ENCODE measurements around the gene CCDC148. TPM values are rescaled to one million over a fixed set of nuclear protein-coding genes. Genes with fewer than 3 reads are reported as not detected.

The CCDC148 gene
- total and polyA plus RNA-seq, 10 of the 15 experiments (the other 5 are each of a cell fraction or from before 2014, with no cell fraction given): 0.07 to 0.30 (median 0.18) TPM; not detected in 7

DNA sequence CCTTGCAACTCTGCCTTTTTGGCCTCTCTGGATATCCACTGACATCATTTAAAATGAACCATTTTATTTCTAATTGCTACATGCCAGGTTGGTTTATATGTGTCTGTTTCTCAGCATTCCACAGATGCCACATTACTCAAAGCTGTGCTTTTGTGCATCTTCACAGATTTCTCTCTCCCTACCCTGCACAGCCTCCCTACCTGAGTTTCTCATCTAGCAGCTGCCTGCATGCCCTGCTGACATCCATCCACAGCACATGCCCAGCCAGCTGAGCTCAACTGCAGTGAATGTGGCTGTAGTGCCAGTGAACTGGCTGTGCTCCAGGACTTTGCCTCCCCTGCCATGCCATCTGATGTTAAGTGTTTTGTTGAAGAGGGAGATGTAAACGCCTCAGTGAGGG is 44.7 kb upstream of the CCDC148 start:
- DNase-seq (ENCODE audit: low read depth, low spot score) (no peak), ATAC-seq (no peak), FAIRE-seq (no peak)
- intact Hi-C loops (cut with micrococcal nuclease; ENCODE audit: unreplicated experiment) (no loop called here), in situ Hi-C loops (cut with MboI) (no loop called here)
- SMC1A ChIA-PET (ENCODE audit: uncharacterized antibody, unreplicated experiment): no interaction called here
- H4K20me1 ChIP-seq (ENCODE audit: control insufficient read depth, insufficient read depth): no peaks in the 10 kb centered on the region
- WGBS (ENCODE audit: insufficient coverage, insufficient replicate concordance, low lambda C conversion rate, missing lambda C conversion rate): 100% methylated on average over 1 of the region's 1 CpG
- BruUV-seq (replicated peaks): no TSS peak
- H3K27ac ChIP-seq (ENCODE audit: control insufficient read depth, insufficient read depth): no peak overlapping the region
- H3K27me3 ChIP-seq (replicated peaks in 1 of 2; ENCODE audit: control insufficient read depth in 2 of 2, insufficient read depth in 2 of 2, low read length in 1 of 2): no peaks in the 10 kb centered on the region
- no peaks in the 10 kb centered on the region for H3K79me2 ChIP-seq (ENCODE audit: control insufficient read depth, insufficient read depth, low read length)
- POLR2A ChIA-PET: no interaction called here
- no peaks in the 10 kb centered on the region for H3K36me3 ChIP-seq (ENCODE audit: control insufficient read depth in 2 of 2, insufficient read depth in 2 of 2, low read length in 1 of 2)
- no peaks in the 10 kb centered on the region for H3K4me1 ChIP-seq (ENCODE audit: control insufficient read depth, insufficient read depth, low read length)
- H3K9ac ChIP-seq (ENCODE audit: control insufficient read depth, insufficient read depth, low read length): no peak overlapping the region
- H3K4me2 ChIP-seq (ENCODE audit: control insufficient read depth, insufficient read depth): no peak overlapping the region
- CTCF ChIA-PET: interaction anchor here (1.1 kb wide), 1 partner anchor 11 kb away, joined by 3 read pairs; no protein-coding TSS in a partner anchor
- RAD21 ChIA-PET (ENCODE audit: unreplicated experiment): no interaction called here
- no peak for TF ChIP-seq PBX3 (IDR thresholded peaks at IDR 0.05; ENCODE audit: insufficient replicate concordance, low read depth, low read length)
- TF ChIP-seq ESRRA (IDR thresholded peaks at IDR 0.05; ENCODE audit: low read length): no peak
- TF ChIP-seq PAX5 (IDR thresholded peaks at IDR 0.05; ENCODE audit: borderline replicate concordance, low read depth, low read length): no peak
- TF ChIP-seq KAT2A (conservative IDR thresholded peaks at IDR 0.05; ENCODE audit: control insufficient read depth, low read depth, low read length): no peak
- no peak for TF ChIP-seq RFX5 (IDR thresholded peaks at IDR 0.05; ENCODE audit: low read depth, low read length)
- H2AFZ ChIP-seq (ENCODE audit: control insufficient read depth, low read depth, low read length): no peak overlapping the region
- H3K9me3 ChIP-seq (replicated peaks; ENCODE audit: control insufficient read depth, insufficient read depth, low read length): no peaks in the 10 kb centered on the region
- no peak overlapping the region for H3K4me3 ChIP-seq

DNA sequence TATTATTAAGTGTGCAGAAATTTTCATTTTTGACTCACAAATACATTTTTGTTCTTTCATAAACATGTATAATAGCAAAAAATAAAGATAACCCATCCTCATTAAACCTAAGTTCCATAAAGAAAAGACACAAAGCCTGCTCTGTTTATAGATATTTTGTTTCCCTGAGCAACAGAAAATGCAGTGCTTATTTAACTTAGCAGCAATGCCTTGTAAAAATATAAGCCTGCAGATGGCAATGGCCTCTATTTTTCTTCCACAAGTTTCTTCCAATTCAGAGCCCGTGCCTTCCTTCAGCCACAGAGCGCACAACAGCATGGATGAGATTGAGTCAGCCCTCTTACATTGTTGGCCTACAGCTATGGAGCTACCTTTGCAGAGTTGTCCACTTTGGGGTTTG is 43.8 kb upstream of the CCDC148 start:
- no peak overlapping the region for H3K9ac ChIP-seq (ENCODE audit: control insufficient read depth, insufficient read depth, low read length)
- H3K27ac ChIP-seq (ENCODE audit: control insufficient read depth, insufficient read depth): no peak overlapping the region
- H3K4me1 ChIP-seq (ENCODE audit: control insufficient read depth, insufficient read depth, low read length): no peaks in the 10 kb centered on the region
- in situ Hi-C loops (cut with MboI): no loop called here
- ChIA-PET POLR2A (no interaction called here), SMC1A (ENCODE audit: uncharacterized antibody, unreplicated experiment) (no interaction called here), RAD21 (ENCODE audit: unreplicated experiment) (no interaction called here), CTCF (interaction anchor here (1.1 kb wide), 1 partner anchor 10 kb away, joined by 3 read pairs; no protein-coding TSS in a partner anchor)
- no peaks in the 10 kb centered on the region for H4K20me1 ChIP-seq (ENCODE audit: control insufficient read depth, insufficient read depth)
- intact Hi-C loops (cut with micrococcal nuclease; ENCODE audit: unreplicated experiment): no loop called here
- no peaks in the 10 kb centered on the region for H3K79me2 ChIP-seq (ENCODE audit: control insufficient read depth, insufficient read depth, low read length)
- no peaks in the 10 kb centered on the region for H3K27me3 ChIP-seq (replicated peaks in 1 of 2; ENCODE audit: control insufficient read depth in 2 of 2, insufficient read depth in 2 of 2, low read length in 1 of 2)
- no peak overlapping the region for H3K4me2 ChIP-seq (ENCODE audit: control insufficient read depth, insufficient read depth)
- TF ChIP-seq LARP7 (IDR thresholded peaks at IDR 0.05): no peak
- no peak for DNase-seq (ENCODE audit: low read depth, low spot score)
- no peak overlapping the region for H3K4me3 ChIP-seq
- ATAC-seq: no peak
- no TSS peak for BruUV-seq (replicated peaks)
- FAIRE-seq: no peak
- no peaks in the 10 kb centered on the region for H3K36me3 ChIP-seq (ENCODE audit: control insufficient read depth in 2 of 2, insufficient read depth in 2 of 2, low read length in 1 of 2)
- no peaks in the 10 kb centered on the region for H3K9me3 ChIP-seq (replicated peaks; ENCODE audit: control insufficient read depth, insufficient read depth, low read length)
- WGBS (ENCODE audit: insufficient coverage, insufficient replicate concordance, low lambda C conversion rate, missing lambda C conversion rate): 98% methylated on average over 2 of the region's 2 CpGs
- H2AFZ ChIP-seq (ENCODE audit: control insufficient read depth, low read depth, low read length): no peak overlapping the region
